Psoas muscle (tissue), 8 donors: Measurements from ENCODE around the gene AKIRIN1. TPM values are rescaled to one million over a fixed set of nuclear protein-coding genes. Genes with fewer than 3 reads are reported as not detected.

Source experiments
- ATAC-seq, 4 donors: fragments of 200-7000 bp; cut with Tn5 transposase; one replicate each; pipeline ENCODE4 v1.9.1; 2020; ENCODE audit warnings: moderate library complexity in 3 of 4, mild to moderate bottlenecking in 2 of 4
- DNase-seq, 2 donors: peaks; one replicate each; pipeline ENCODE4 v3.0.0-alpha.2; 2020
- H3K27ac ChIP-seq: fragments of 200-600 bp; one replicate; pipeline ENCODE4 v1.8.0; 2022
- H3K27me3 ChIP-seq, 3 donors: fragments of 200-600 bp in 1 of 3; one replicate each; pipeline versions ENCODE4 v1.6.1 to v1.8.0; 2013 to 2022; ENCODE audit warnings: low read length in 2 of 3, mild to moderate bottlenecking in 2 of 3, moderate library complexity in 1 of 3; ENCODE audit not compliant: insufficient read depth in 3 of 3
- H3K36me3 ChIP-seq, 2 donors: fragments of 200-600 bp in 1 of 2; one replicate each; pipeline versions ENCODE4 v1.6.1 to v1.8.0; 2013 to 2022; ENCODE audit warnings: low read depth in 1 of 2, mild to moderate bottlenecking in 1 of 2, moderate library complexity in 1 of 2; ENCODE audit not compliant: insufficient read depth in 1 of 2
- H3K4me1 ChIP-seq: fragments of 200-600 bp; one replicate; pipeline ENCODE4 v1.8.0; 2022
- H3K4me3 ChIP-seq: fragments of 200-600 bp; one replicate; pipeline ENCODE4 v1.8.0; 2022; ENCODE audit warnings: mild to moderate bottlenecking
- H3K9me3 ChIP-seq: fragments of 200-600 bp; one replicate; pipeline ENCODE4 v1.8.0; 2022
- WGBS, 3 donors: extraction: QIAGEN DNeasy Blood & Tissue Kit; methylation state at CpG; one replicate each; pipeline versions ENCODE4 v1.1.6 to v1.1.7; 2013; 5-methylcytosine and 5-hydroxymethylcytosine counted together
- intact Hi-C, 2 donors: fragments of 100-400 bp; cut with DNase I; formaldehyde crosslinking; loops; one replicate each; pipeline versions ENCODE4 v1.11.0 to v1.14.2; 2022
- polyA plus RNA-seq, 3 donors: library from polyadenylated mRNA; stranded (reverse); fragments of 200-250 nt; gene quantifications; one replicate each; pipeline ENCODE4 v1.2.3, GENCODE V29; 2013
- total RNA-seq, 4 donors: library from RNA; stranded (reverse); fragmentation: NEBNext Ultra II Directional in 2 of 4; extraction: Animal tissue kit (Norgen Biotek cat#: 25700) in 2 of 4; gene quantifications; one replicate each; pipeline versions ENCODE4 v1.2.1 to v1.2.4, GENCODE V29; 2021 to 2023
- TF ChIP-seq, protein P1 (sequence below): fragments of 200-600 bp; IDR thresholded peaks from one replicate; pipeline ENCODE4 v1.8.0; 2022; ENCODE audit warnings: antibody characterized with exemption
- donor health status: healthy with polysubstance abuse.
- donor health status: DM: no; HTN: no; CAD: no; lungs with moderate emphysema.
- donor health status: Bipolar disorder and iron deficiency.
- donor health status: healthy.
- donor health status: DM: yes; HTN: yes; CAD: no.
- donor health status: DM: no; HTN: no; CAD: no.
- donor health status: DM: no; HTN: no; CAD: no.
- donor health status: DM: yes; HTN: yes; CAD: no.

AKIRIN1 gene
- total and polyA plus RNA-seq, 7 donors: 20.0 to 65.3 (median 32.8) TPM

DNA sequence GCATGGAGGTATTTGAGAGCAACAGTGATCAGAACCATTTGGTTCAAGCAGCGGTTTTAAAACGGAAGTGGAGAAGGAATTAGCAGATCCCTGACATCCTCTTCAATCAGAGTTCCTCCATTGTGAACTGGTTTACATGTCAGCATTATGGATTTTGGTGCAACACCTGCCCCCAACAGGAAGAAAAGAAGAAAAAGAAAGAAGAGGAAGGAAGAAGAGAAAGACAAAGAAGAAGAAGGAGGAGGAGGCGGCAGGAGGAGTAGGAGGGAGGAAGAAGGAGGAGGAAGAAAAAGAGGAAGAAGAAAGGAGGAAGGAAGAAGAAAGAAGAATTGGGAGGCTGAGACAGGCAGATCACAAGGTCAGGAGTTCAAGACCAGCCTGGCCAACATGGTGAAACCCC lies 52.4 kb downstream of the AKIRIN1 start:
- TF ChIP-seq, protein P1, sequence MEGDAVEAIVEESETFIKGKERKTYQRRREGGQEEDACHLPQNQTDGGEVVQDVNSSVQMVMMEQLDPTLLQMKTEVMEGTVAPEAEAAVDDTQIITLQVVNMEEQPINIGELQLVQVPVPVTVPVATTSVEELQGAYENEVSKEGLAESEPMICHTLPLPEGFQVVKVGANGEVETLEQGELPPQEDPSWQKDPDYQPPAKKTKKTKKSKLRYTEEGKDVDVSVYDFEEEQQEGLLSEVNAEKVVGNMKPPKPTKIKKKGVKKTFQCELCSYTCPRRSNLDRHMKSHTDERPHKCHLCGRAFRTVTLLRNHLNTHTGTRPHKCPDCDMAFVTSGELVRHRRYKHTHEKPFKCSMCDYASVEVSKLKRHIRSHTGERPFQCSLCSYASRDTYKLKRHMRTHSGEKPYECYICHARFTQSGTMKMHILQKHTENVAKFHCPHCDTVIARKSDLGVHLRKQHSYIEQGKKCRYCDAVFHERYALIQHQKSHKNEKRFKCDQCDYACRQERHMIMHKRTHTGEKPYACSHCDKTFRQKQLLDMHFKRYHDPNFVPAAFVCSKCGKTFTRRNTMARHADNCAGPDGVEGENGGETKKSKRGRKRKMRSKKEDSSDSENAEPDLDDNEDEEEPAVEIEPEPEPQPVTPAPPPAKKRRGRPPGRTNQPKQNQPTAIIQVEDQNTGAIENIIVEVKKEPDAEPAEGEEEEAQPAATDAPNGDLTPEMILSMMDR: no peak
- peaks cover 2 to 53% of the 10 kb centered on the region in 2 donors for H3K36me3 ChIP-seq
- DNase-seq (no peak), ATAC-seq (no peak)
- no peak overlapping the region for H3K27ac ChIP-seq
- no peaks in the 10 kb centered on the region for H3K9me3 ChIP-seq
- H3K4me3 ChIP-seq: no peak overlapping the region
- H3K4me1 ChIP-seq: peaks cover 12% of the 10 kb centered on the region
- intact Hi-C loops: no loop called here
- no peaks in the 10 kb centered on the region for H3K27me3 ChIP-seq
- WGBS, 3 donors: 77 to 85% (median 79%) methylated on average over 3 of the region's 3 CpGs

- no peak for DNase-seq
- 86 to 95% (median 91%) methylated on average over 1 of the region's 1 CpG for WGBS, 3 donors
- Histone ChIP-seq H3K9me3 (no peaks in the 10 kb centered on the region), H3K27me3 (no peaks in the 10 kb centered on the region), H3K36me3 (peaks cover 2 to 57% of the 10 kb centered on the region in 2 donors), H3K4me1 (peaks cover 12% of the 10 kb centered on the region), H3K4me3 (no peak overlapping the region), H3K27ac (no peak overlapping the region)
- TF ChIP-seq, protein P1: no peak
- ATAC-seq: no peak
- intact Hi-C loops: no loop called here
Measured at GRCh38 chr1:39044762-39045161, 53.7 kb downstream of the AKIRIN1 start.

DNA sequence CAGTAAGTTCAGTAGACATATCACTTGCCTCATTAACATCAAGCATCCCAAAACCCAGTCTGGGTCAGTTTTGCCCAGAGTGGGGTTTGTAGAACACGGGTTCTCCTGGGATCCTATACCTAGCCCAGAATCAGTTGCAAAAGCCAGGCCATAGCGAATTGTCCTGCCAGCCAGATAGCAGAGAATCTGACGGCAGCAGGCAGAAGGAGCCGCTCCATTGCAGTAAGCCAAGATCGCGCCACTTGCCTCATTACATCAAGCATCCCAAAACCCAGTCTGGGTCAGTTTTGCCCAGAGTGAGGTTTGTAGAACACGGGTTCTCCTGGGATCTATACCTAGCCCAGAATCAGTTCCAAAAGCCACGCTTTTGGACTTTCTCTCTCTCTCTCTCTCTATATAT lies 54.2 kb downstream of the AKIRIN1 start:
- TF ChIP-seq, protein P1: no peak
- DNase-seq: no peak
- intact Hi-C loops: no loop called here
- no peak overlapping the region for H3K27ac ChIP-seq
- H3K36me3 ChIP-seq: peaks cover 2 to 60% of the 10 kb centered on the region in 2 donors
- H3K9me3 ChIP-seq: no peaks in the 10 kb centered on the region
- H3K4me3 ChIP-seq: no peak overlapping the region
- H3K27me3 ChIP-seq: no peaks in the 10 kb centered on the region
- ATAC-seq: no peak
- H3K4me1 ChIP-seq: peaks cover 12% of the 10 kb centered on the region
- 72 to 80% (median 76%) methylated on average over 8 of the region's 8 CpGs for WGBS, 3 donors

DNA sequence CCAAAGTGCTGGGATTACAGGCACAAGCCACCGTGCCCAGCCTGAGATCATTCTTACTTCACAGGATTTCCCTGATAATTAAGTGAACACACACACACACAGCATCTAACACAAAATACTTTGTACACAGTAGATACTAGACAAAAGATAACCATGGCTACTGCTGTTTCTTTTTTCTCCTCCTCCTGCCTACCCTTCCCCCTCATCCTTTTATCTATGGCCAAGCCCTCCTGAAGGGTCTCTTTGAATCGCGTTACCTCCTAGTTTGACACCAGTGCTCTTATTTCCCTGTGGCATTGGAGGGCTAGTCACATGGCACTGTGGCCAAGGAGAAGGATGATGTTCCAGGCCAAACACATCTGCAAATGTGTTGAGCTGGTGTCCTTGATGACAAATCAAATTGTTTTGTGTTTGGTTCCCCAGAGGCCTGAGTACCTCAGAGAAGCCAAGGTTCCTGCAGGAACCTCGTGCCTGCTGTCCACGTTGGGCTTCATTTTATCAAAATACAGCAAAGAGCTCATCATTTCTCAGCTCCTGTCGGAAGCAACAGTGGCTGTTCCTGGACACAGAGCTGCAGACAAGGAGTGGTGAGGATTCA lies 55.6 kb downstream of the AKIRIN1 start:
- DNase-seq: no peak
- intact Hi-C loops: no loop called here
- H3K9me3 ChIP-seq: no peaks in the 10 kb centered on the region
- H3K27me3 ChIP-seq: no peaks in the 10 kb centered on the region
- peaks cover 12% of the 10 kb centered on the region for H3K4me1 ChIP-seq
- peaks cover 2 to 54% of the 10 kb centered on the region in 2 donors for H3K36me3 ChIP-seq
- H3K27ac ChIP-seq: peak overlapping the region; percentile 76
- TF ChIP-seq, protein P1: no peak
- no peak overlapping the region for H3K4me3 ChIP-seq
- peak in 3 of 4 donors; percentile 13 to 43 (median 35) for ATAC-seq
- WGBS, 3 donors: 54 to 79% (median 60%) methylated on average over 6 of the region's 6 CpGs
